Thoracic aorta (tissue), 2 donors: Measurements from ENCODE around the gene AFTPH. TPM values are rescaled to one million over a fixed set of nuclear protein-coding genes. Genes with fewer than 3 reads are reported as not detected.

Experiments used
- ATAC-seq: fragments of 150-250 bp; one replicate; pipeline ENCODE4 v1.8.0; 2017; ENCODE audit warnings: low read depth; ENCODE audit not compliant: insufficient number of reproducible peaks, low FRiP score
- DNase-seq: peaks from one replicate; pipeline ENCODE4 v3.0.0-alpha.2; 2020; ENCODE audit warnings: low spot score
- H3K27ac ChIP-seq, 2 donors: fragments of 200-600 bp; sonication (generic); 1 replicate in 1 of 2; 2 replicates in 1 of 2; pipeline ENCODE4 v1.5.1; 2016; ENCODE audit warnings: mild to moderate bottlenecking in 2 of 2, moderate library complexity in 2 of 2
- H3K27me3 ChIP-seq: fragments of 200-600 bp; sonication (generic); replicated peaks from 2 replicates; pipeline ENCODE4 v1.6.0; 2016; ENCODE audit warnings: mild to moderate bottlenecking; ENCODE audit not compliant: insufficient read depth
- H3K36me3 ChIP-seq: fragments of 200-600 bp; sonication (generic); one replicate; pipeline ENCODE4 v1.5.1; 2016
- H3K4me1 ChIP-seq, 2 donors: fragments of 200-600 bp; sonication (generic); 1 replicate in 1 of 2; 2 replicates in 1 of 2; pipeline versions ENCODE4 v1.5.1 to v1.6.0; 2016; ENCODE audit warnings: low read depth in 2 of 2, mild to moderate bottlenecking in 1 of 2; ENCODE audit not compliant: control insufficient read depth in 1 of 2
- H3K4me3 ChIP-seq: fragments of 200-600 bp; sonication (generic); 2 replicates; pipeline ENCODE4 v1.5.1; 2016; ENCODE audit warnings: mild to moderate bottlenecking
- H3K9me3 ChIP-seq: fragments of 200-600 bp; sonication (generic); 2 replicates; pipeline ENCODE4 v1.5.1; 2016
- CTCF ChIP-seq: fragments of 200-600 bp; sonication (generic); IDR thresholded peaks from one replicate; pipeline ENCODE4 v1.5.1; 2019; ENCODE audit warnings: antibody characterized with exemption
- total RNA-seq, 2 donors: library from RNA; depleted of rRNA; stranded (reverse); fragments of >200 nt; gene quantifications; one replicate each; pipeline versions ENCODE4 v1.1.0 to v1.2.3, GENCODE V29; 2016

Gene AFTPH
- total RNA-seq, 2 donors from 2014 or later: 27.3 to 32.1 TPM

- H3K4me3 ChIP-seq: no peak overlapping the region
- no peak for TF ChIP-seq CTCF
- no peak overlapping the region for H3K27ac ChIP-seq
- no peaks in the 10 kb centered on the region for H3K27me3 ChIP-seq
- H3K4me1 ChIP-seq: peaks cover 8 to 15% of the 10 kb centered on the region in 2 donors
- H3K36me3 ChIP-seq: no peaks in the 10 kb centered on the region
- ATAC-seq: no peak
- no peaks in the 10 kb centered on the region for H3K9me3 ChIP-seq
- DNase-seq: no peak
These were observed 78.3 kb downstream of the AFTPH start for GRCh38 chr2:64602436-64602835.

- no peak overlapping the region for H3K27ac ChIP-seq
- no peak for TF ChIP-seq CTCF
- ATAC-seq (no peak), DNase-seq (no peak)
- no peaks in the 10 kb centered on the region for H3K9me3 ChIP-seq
- no peaks in the 10 kb centered on the region for H3K36me3 ChIP-seq
- H3K27me3 ChIP-seq: no peaks in the 10 kb centered on the region
- peaks cover 11 to 19% of the 10 kb centered on the region in 2 donors for H3K4me1 ChIP-seq
- H3K4me3 ChIP-seq: no peak overlapping the region
These were observed 80.0 kb downstream of the AFTPH start for GRCh38 chr2:64604155-64604554.

GRCh38 chr2:64605026-64605471 is 80.9 kb downstream of the AFTPH start:
- no peak for TF ChIP-seq CTCF
- H3K27ac ChIP-seq: no peak overlapping the region
- no peak for ATAC-seq

GRCh38 chr2:64605991-64606478 is 81.9 kb downstream of the AFTPH start:
- H3K27me3 ChIP-seq: no peaks in the 10 kb centered on the region
- no peaks in the 10 kb centered on the region for H3K36me3 ChIP-seq
- no peaks in the 10 kb centered on the region for H3K9me3 ChIP-seq
- ATAC-seq: no peak
- no peak for TF ChIP-seq CTCF
- H3K27ac ChIP-seq: no peak overlapping the region
- no peak for DNase-seq
- no peak overlapping the region for H3K4me3 ChIP-seq
- H3K4me1 ChIP-seq: peaks cover 11 to 22% of the 10 kb centered on the region in 2 donors

More at GRCh38 chr2:64605026-64605471, 80.9 kb downstream of the AFTPH start:
- no peak overlapping the region for H3K4me3 ChIP-seq
- DNase-seq: no peak
- H3K4me1 ChIP-seq: peaks cover 11 to 22% of the 10 kb centered on the region in 2 donors
- no peaks in the 10 kb centered on the region for H3K36me3 ChIP-seq
- H3K27me3 ChIP-seq: no peaks in the 10 kb centered on the region
- no peaks in the 10 kb centered on the region for H3K9me3 ChIP-seq

- Histone ChIP-seq H3K27me3 (no peaks in the 10 kb centered on the region), H3K27ac (peak overlapping the region in 1 of 2 donors; percentile 42), H3K4me1 (peaks cover 11 to 22% of the 10 kb centered on the region in 2 donors), H3K4me3 (peak overlapping the region; percentile 63), H3K9me3 (no peaks in the 10 kb centered on the region), H3K36me3 (no peaks in the 10 kb centered on the region)
- DNase-seq (peak; percentile 88), ATAC-seq (peak; percentile 64)
- no peak for TF ChIP-seq CTCF
These were observed 82.6 kb downstream of the AFTPH start for GRCh38 chr2:64606479-64607363.
